Epidermal melanocyte (primary cell): ENCODE measurements around the gene CENPX.

Experiments used
- DNase-seq: peaks from one replicate; pipeline ENCODE4 v3.0.0; 2011; ENCODE audit warnings: low spot score; ENCODE audit not compliant: insufficient read length

The CENPX gene

GRCh38 chr17:82055023-82055964, 32.6 kb upstream of the CENPX start:
- DNase-seq = no peak

GRCh38 chr17:82054351-82055022, 31.8 kb upstream of the CENPX start:
- DNase-seq = no peak

- no peak for DNase-seq
These were observed 31.0 kb upstream of the CENPX start for GRCh38 chr17:82053556-82054263.

- DNase-seq = no peak
These were observed 30.5 kb upstream of the CENPX start for GRCh38 chr17:82053130-82053529.

GRCh38 chr17:82052638-82053059, 30.0 kb upstream of the CENPX start:
- no peak for DNase-seq

GRCh38 chr17:82051776-82052637, 29.3 kb upstream of the CENPX start, which contains the start of the genes GPS1 and RFNG:
Gene GPS1, plus strand, starts transcription at chr17:82051898. Its CDS starts 34 bp downstream, at chr17:82051932.
Gene RFNG, minus strand, starts transcription at chr17:82051811. Its CDS starts 45 bp downstream, at chr17:82051766.
- peak; percentile 88 for DNase-seq

GRCh38 chr17:82050761-82051641, 28.3 kb upstream of the CENPX start:
- DNase-seq = no peak

GRCh38 chr17:82050152-82050760, 27.6 kb upstream of the CENPX start:
- DNase-seq = no peak

- DNase-seq = no peak
These were observed 26.9 kb upstream of the CENPX start for GRCh38 chr17:82049521-82049971.

- DNase-seq = no peak
These were observed 26.4 kb upstream of the CENPX start for GRCh38 chr17:82049106-82049505.

- DNase-seq = no peak
These were observed 25.9 kb upstream of the CENPX start for GRCh38 chr17:82048571-82048971.

- DNase-seq = no peak
These were observed 25.4 kb upstream of the CENPX start for GRCh38 chr17:82047914-82048570.

- no peak for DNase-seq
These were observed 24.7 kb upstream of the CENPX start for GRCh38 chr17:82047379-82047778.

- DNase-seq = no peak
These were observed 24.2 kb upstream of the CENPX start for GRCh38 chr17:82046903-82047302.

- no peak for DNase-seq
These were observed 23.3 kb upstream of the CENPX start for GRCh38 chr17:82045936-82046484.

- no peak for DNase-seq
These were observed 20.8 kb upstream of the CENPX start for GRCh38 chr17:82043507-82043906.

- DNase-seq = no peak
These were observed 20.0 kb upstream of the CENPX start for GRCh38 chr17:82042649-82043048.

GRCh38 chr17:82041144-82041814, 18.6 kb upstream of the CENPX start:
- no peak for DNase-seq
